ENCODE results near the gene GPT2. TPM values are rescaled to one million over a fixed set of nuclear protein-coding genes. Genes with fewer than 3 reads are reported as not detected.

The GPT2 gene
- total RNA-seq, 1 donor from 2014 or later: 22.3 TPM

- H3K27me3 Mint-ChIP-seq (ENCODE audit: insufficient read depth): no peaks in the 10 kb centered on the region
- H3K4me1 Mint-ChIP-seq (ENCODE audit: low read depth): peaks cover 40% of the 10 kb centered on the region
- peak overlapping the region; percentile 95 for H3K27ac Mint-ChIP-seq
- intact Hi-C loops (cut with micrococcal nuclease): loop anchor here (1.0 to 10.0 kb wide), 6 partner anchors 63 to 1638 kb away; partner anchors contain the start of genes LONP2, N4BP1, SHCBP1 and SIAH1
- peak; percentile 14 for DNase-seq (ENCODE audit: low spot score)
- peak overlapping the region; percentile 89 for H3K4me3 Mint-ChIP-seq
- peaks cover 24% of the 10 kb centered on the region for H3K36me3 Mint-ChIP-seq (ENCODE audit: low read depth)
- H3K9me3 Mint-ChIP-seq: no peaks in the 10 kb centered on the region
Observed at GRCh38 chr16:46974352-46974751, 90.2 kb downstream of the GPT2 start.

GRCh38 chr16:46975165-46975564 is 91.0 kb downstream of the GPT2 start:
- intact Hi-C loops (cut with micrococcal nuclease): loop anchor here (10.0 kb wide), 2 partner anchors 600 to 1410 kb away; partner anchors contain the start of gene SIAH1
- H3K4me1 Mint-ChIP-seq (ENCODE audit: low read depth): peaks cover 38% of the 10 kb centered on the region

GRCh38 chr16:46975908-46976470 is 91.8 kb downstream of the GPT2 start:
- Mint-ChIP-seq H3K27ac (peak overlapping the region; percentile 89), H3K36me3 (ENCODE audit: low read depth) (peaks cover 15% of the 10 kb centered on the region), H3K9me3 (no peaks in the 10 kb centered on the region), H3K4me3 (peak overlapping the region; percentile 69), H3K27me3 (ENCODE audit: insufficient read depth) (no peaks in the 10 kb centered on the region), H3K4me1 (ENCODE audit: low read depth) (peaks cover 37% of the 10 kb centered on the region)
- no peak for DNase-seq (ENCODE audit: low spot score)
- intact Hi-C loops (cut with micrococcal nuclease): loop anchor here (1.0 to 10.0 kb wide), 3 partner anchors 167 to 1409 kb away; partner anchors contain the start of genes NETO2 and SIAH1

More at GRCh38 chr16:46975165-46975564, 91.0 kb downstream of the GPT2 start:
- Mint-ChIP-seq H3K36me3 (ENCODE audit: low read depth) (peaks cover 20% of the 10 kb centered on the region), H3K4me3 (peak overlapping the region; percentile 48), H3K27ac (peak overlapping the region; percentile 62), H3K9me3 (no peaks in the 10 kb centered on the region), H3K27me3 (ENCODE audit: insufficient read depth) (no peaks in the 10 kb centered on the region)
- no peak for DNase-seq (ENCODE audit: low spot score)

GRCh38 chr16:46976550-46976949 is 92.4 kb downstream of the GPT2 start:
- no peaks in the 10 kb centered on the region for H3K27me3 Mint-ChIP-seq (ENCODE audit: insufficient read depth)
- intact Hi-C loops (cut with micrococcal nuclease): loop anchor here (1.0 to 10.0 kb wide), 3 partner anchors 167 to 1408 kb away; partner anchors contain the start of genes NETO2 and SIAH1
- no peak overlapping the region for H3K4me3 Mint-ChIP-seq
- peak overlapping the region; percentile 89 for H3K27ac Mint-ChIP-seq
- H3K9me3 Mint-ChIP-seq: no peaks in the 10 kb centered on the region
- H3K4me1 Mint-ChIP-seq (ENCODE audit: low read depth): peaks cover 31% of the 10 kb centered on the region
- peaks cover 11% of the 10 kb centered on the region for H3K36me3 Mint-ChIP-seq (ENCODE audit: low read depth)
- no peak for DNase-seq (ENCODE audit: low spot score)

Other genes starting within 250 kb of the GPT2 start
- 81.0 and 87.0 TPM in 2 replicates for gene VPS35, start 195.2 kb upstream of the GPT2 start, total RNA-seq
- 68.2 and 69.1 TPM in 2 replicates for gene ORC6, start 194.7 kb upstream of the GPT2 start, total RNA-seq
- gene MYLK3, start 136.0 kb upstream of the GPT2 start, total RNA-seq: 0.44 and 1.1 TPM in 2 replicates
- 40.8 and 44.5 TPM in 2 replicates for gene C16orf87, start 53.2 kb upstream of the GPT2 start, total RNA-seq
- gene DNAJA2, start 89.3 kb downstream of the GPT2 start, total RNA-seq: 83.6 and 86.3 TPM in 2 replicates